CD4-positive, alpha-beta T cell treated with Interferon gamma for 1 hour (primary cell): ENCODE results near the gene ATXN1.

ENCODE experiments used
- DNase-seq: peaks from one replicate; pipeline ENCODE4 v3.0.0-alpha.2; 2020

ATXN1 gene

DNA sequence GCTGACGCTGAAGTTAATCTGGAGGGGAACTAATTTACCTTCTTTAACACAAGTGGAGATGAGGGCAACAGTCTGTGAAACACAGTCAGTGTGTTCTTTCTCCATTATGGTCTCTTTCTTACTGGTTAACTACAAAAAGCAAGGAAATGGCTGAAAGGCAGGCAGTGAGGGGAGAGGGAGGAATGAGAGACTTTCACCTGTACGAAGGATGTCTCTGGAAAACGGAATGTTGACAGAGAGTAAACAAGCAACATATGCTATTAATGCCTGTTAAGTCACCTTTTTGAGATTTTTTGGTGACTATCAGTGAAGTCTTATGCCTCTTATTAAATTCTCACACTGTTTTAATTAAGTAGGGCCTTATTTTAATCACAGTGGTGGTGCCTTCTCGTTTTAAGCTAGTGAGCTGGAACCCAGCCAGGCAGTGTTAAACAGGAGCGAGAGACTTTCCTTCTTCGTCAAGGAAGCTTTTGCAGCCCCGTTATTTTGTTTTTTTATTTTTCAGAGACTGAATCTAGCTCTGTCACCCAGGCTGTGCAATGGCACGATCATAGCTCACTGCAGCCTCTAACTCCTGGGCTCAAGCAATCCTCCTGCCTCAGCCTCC is 165.6 kb downstream of the ATXN1 start:
- no peak for DNase-seq

DNA sequence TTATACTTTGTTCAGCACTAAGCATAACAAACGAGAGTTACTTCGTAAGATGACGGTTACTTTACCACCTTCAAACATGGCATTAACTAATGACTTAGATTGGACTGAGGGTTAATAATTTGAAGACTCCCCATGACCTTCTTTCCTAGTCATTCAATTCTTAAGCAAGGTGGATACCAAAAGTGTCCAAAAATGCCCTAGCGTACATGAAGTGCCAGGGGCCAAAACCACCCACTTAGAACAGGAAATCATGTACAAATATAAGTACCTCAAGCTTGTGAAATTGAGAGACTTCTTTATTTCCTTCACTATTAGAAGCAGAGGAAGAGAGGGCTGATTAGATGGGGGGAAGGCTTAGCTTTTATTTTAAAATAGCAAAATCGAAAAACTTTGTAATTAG is 166.4 kb downstream of the ATXN1 start:
- DNase-seq = no peak

DNA sequence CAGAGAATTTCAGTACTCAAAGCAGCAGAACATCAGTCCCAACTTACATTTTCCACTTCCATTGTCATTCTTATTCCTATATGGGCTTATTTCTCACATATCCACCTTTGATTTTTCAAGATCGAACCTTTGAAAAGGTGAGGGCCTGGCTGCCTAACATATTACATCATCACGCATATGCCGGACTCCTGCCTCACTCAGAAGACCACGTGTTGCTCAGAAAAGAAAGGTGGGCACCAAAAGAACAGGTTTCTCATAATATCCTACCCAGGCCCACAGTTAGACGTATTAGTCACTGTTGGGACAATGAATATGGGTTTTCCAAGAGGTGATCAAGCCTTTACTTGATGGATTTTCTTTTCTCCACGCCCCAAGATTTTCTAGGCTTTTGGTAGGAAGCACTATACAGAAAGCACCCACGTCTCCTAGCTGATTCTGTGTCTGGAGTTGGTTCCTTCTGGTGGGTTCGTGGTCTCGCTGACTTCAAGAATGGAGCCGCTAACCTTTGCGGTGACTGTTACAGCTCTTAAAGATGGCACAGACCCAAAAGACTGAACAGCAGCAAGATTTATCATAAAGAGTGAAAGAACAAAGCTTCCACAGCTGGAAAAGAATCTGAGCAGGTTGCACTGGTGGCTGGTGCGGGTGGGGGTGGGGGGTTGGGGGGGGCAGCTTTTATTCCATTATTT is 168.9 kb downstream of the ATXN1 start:
- DNase-seq = no peak

DNA sequence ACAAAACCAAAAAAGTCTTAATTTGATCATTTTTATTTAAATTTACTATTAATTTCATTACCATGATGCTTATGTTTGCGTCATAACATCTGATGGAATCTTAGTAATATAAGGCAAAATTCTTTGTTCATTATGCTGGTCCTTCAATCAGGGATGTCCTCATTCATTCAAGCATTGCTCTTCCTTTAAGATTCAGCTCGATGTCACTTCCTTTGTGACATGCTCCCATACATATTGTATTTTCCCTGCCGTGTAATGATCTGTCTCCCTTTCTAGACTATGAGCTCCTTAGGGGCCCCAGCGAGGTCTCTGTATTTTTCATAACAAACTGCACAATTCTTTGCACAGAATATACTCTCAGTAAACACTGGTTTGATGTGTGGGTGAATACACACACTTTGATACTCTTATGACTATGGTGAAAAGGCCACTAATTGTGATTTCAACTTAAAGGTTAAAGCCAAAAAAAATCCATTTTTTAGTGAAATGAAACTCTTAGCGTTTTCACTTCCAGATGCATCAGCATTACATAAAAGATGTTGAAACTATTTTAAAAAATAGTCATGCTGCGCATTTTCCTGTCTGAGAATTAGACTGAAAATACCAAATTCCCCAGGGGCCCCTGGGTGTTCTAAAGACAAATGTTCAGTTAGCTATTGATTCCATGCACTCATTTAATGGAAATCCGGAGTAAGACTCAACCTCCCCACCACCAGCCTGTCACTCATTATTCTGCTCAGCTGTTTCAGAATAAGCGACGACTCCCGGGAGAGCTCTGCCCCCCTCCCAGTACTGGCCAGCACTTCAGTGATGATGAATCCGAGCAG is 169.7 kb downstream of the ATXN1 start:
- DNase-seq = no peak

DNA sequence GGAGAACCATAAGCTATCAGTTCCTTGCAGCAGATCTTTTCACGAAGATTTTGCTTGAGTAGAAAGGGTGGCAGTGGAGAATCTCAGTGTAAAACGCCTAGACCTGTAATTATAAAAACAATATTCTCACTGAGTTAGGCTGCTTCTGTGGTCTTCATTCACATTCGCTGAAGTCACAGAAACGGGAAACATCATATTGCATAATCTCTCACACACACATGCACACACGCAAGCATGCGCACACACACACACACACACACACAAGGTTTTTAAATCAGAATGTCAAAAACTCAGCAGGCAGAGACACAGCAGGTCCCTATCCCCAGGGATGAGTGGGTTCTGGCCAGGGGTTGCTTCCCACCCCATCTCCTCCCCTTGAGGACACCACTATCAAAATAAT is 175.5 kb downstream of the ATXN1 start:
- DNase-seq = peak; percentile 20

- no peak for DNase-seq
Measured at GRCh38 chr6:16583144-16583762, 178.0 kb downstream of the ATXN1 start.

DNA sequence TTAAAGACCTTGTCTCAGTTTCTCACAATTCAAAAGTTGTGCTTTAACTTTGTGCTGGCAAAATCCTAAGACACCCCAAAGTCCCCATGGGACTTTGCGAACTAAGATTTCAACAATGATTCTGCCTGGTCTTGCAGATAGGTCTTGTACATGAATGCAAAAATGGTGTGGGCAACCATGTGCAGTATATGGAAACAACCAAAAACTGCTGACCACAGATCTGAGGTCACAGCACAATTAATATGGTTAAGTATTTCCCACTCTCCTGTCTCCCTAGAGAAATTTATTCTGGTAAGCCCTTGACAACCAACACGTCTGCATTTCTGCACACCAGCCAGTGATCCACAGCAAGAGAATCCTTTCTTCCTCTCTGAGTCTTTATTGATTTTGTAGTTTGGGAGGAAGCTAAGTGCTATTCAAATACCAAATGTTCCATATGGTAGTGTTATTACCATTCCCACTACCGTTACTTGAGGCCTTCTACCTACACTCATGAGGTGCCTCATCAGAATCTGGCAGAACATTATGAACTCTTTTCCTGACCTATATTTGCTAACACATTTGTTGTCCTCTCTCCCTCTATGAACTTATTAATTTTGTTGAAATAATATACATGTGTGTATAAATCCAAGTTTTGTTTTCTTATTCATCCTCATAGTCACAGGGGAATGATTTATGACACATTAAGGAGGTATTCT is 178.7 kb downstream of the ATXN1 start:
- DNase-seq = no peak

DNA sequence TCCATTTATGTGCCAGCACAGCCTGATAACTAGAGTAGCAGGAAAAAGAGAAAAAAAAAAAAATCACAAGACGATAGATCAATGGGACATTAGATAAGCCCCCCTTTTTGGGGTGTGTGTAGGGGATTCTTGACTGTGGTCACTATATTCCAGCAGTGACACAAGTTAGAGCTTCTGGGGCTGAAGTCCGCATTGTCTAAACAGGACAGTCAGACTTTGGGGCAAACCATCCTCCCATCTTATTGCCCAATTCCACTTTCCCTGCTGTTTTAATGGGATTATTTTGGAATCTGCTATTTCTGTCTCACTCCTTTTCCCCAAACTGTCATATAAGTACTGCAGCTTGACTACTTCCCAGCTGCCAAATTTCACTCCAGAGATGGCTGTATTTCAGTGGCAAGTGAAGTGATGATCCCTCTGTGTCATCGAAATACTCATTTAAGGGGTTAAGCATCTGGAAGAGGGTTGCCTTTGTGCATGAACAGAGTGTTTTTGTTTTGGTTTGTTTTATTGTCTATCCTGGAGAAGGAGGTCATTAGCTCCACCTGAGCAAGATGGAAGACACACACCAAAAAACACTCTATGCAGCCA is 182.5 kb downstream of the ATXN1 start:
- no peak for DNase-seq

DNA sequence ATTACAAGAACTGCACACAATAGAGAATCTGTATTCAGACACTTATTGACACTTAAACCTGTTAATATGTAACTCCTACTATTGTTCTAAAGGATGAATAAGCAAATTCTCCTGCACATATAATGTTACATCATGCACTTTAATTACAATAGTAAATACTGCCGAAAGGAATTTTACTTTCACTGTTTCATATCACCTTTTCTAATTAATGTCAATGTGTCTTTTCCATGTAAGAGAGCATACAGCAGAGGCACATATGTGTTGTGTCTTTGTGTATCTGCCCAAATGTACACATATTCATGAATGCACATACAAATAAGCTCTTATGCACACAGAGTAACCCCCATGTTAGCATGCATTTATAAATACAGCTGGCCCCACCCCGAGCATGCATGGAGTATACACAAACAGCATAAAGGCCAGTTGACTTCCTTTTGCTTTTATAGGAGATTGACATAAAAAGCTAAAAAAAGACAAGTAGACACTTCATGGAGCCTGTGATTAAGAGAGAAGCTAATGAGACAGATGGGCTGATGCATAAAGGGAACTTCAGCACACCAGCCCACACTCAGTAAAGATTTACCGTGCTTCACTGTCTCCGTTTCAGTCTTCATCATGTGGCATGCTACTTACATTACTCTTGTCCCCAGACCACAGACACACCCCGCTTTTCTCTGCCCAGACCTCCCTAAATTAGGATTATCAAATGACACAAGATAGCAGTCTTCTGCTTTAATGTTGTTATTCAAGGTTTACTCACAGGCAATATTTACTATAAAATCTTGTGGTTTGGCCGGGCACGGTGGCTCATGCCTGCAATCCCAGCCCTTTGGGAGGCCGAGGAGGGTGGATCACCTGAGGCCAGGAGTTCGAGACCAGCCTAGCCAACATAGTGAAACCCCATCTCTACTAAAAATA is 184.6 kb downstream of the ATXN1 start:
- no peak for DNase-seq

DNA sequence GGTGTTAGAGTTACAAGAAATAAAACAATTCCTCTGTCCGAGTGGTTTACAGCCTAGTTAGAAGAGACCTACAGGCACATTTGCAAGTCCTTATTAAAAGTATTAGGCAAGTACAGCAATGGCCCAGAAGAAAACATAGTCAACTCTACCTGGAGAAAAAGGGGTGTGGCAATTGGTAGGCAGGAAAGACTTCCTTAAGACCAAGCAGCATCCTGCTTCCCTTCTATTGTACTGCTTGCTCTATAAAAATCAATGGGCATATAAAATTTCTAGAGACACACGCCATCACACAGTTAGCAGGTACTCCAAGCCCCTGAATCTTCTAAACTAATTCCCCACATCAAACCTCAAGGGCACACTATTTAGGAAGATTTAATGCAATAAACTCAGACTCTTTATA is 185.6 kb downstream of the ATXN1 start:
- DNase-seq = no peak

- no peak for DNase-seq
Measured at GRCh38 chr6:16572943-16573342, 188.3 kb downstream of the ATXN1 start.

- no peak for DNase-seq
Measured at GRCh38 chr6:16572317-16572716, 188.9 kb downstream of the ATXN1 start.

GRCh38 chr6:16570946-16571345 is 190.3 kb downstream of the ATXN1 start:
- no peak for DNase-seq

GRCh38 chr6:16570221-16570553 is 191.1 kb downstream of the ATXN1 start:
- DNase-seq = no peak

DNA sequence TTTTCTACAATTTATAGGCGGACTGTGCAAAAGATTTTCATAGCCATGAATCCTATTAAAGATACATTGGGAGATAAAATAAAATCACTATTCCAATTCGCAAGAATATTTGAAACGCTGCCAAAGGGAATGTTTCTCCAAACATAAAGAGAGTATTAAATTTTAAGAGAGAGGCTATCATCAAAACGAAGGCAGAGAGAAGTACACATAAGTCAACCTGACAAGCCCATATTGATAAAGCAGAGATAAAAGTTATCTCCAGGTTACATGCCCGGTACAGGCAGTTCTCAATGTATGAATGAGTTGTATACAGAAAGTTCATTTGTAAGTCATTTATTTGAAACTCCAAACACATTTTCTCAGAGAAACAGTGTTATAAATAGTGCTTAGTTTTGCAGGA is 193.1 kb downstream of the ATXN1 start:
- no peak for DNase-seq

- DNase-seq = no peak
Measured at GRCh38 chr6:16567071-16567470, 194.2 kb downstream of the ATXN1 start.

DNA sequence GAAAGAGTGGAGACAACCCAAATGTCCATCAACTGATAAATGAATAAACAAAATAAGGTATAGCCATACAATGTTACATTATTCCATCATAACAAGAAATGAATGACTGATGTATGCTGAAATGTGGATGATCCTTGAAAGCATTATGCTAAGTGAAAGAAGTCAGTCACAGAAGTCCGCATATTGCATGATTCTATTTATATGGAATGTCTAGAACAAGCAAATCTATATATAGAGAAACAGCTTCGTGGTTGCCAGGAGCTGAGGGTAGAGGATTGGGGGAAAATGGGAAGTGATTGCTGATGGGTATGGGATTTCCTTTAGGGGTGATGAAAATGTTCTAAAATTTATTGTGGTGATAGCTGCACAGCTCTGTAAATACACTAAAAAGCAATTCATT is 196.8 kb downstream of the ATXN1 start:
- no peak for DNase-seq

DNA sequence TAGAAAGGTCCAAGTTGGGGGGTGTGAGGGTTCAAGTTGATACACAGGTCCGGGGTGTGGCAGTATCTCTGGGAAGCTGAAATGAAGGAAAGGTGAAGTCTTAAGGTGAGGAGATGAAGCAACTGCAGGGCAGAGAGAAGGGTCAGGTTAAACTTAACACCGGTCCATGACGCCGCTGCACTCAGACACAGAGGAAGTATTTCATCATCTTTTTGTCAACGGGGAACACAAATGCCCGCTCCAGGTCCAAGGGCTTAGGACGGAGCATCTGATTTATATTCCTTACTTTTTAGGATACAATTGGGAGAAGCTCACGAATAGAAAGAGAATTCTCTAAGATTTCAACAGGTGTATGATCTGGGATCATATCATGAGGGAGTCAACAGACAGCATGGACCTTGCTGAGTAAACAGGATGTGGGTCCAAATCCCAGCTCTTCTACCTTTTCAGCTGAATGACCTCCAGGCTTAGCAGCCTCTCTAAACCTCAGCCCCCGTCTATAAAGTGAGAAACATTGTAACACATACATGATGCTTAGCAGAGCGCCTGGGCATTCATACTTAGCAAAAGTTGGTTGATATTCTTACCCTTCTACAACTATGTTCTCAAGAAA is 197.5 kb downstream of the ATXN1 start:
- DNase-seq = no peak

- DNase-seq = no peak
Measured at GRCh38 chr6:16562498-16562897, 198.8 kb downstream of the ATXN1 start.

DNA sequence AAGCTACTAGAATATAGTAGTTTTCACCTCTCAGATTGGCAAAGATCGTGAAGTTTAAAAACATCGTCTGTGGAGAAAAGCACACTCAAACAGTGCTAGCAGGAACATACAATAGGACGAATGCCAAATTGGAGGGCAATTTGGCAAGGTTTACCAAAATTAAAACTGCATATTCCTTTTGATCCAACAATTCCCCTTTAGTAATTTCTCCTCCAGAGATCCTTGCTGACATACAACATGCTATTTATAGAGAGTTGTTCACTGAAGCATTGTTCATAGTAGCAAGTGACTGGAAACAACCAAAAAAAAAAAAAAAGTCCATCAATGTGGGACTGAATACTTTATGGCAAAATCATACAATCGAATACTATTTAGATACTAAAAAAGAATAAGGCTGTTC is 202.2 kb downstream of the ATXN1 start:
- DNase-seq = no peak

- DNase-seq = no peak
Measured at GRCh38 chr6:16555550-16555949, 205.7 kb downstream of the ATXN1 start.
